ENCODE data around the gene KIF1C. TPM values are rescaled to one million over a fixed set of nuclear protein-coding genes. Genes with fewer than 3 reads are reported as not detected.

The KIF1C gene
- total RNA-seq, 1 experiment from 2014 or later: 85.6 TPM

DNA sequence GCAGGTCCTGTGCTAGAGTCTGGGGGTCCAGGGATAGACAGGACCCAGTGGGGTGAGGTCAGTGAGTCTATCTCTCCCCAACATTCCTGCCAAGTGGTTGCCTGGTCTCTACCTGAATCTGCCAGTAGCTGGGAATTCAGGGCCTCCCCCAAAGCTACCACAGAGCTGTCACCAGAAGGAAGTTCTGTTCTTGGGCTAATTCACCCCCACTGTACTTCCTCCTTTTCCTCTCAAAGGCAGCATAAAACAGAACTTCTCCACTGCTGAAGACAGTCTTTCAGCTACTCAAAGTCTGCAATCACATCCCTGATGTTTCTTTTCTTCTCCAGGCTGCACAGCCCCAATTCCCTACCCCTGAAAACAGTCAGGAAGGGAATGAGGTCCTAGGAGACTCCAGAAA lies 19.0 kb upstream of the KIF1C start:
- Histone ChIP-seq H3K79me2 (ENCODE audit: insufficient read depth, low read length) (no peaks in the 10 kb centered on the region), H3K4me1 (ENCODE audit: insufficient read depth, low read length) (peaks cover 4% of the 10 kb centered on the region; the same call in 1 of the 2 replicates), H2BK20ac (ENCODE audit: low read depth, low read length, poor library complexity, severe bottlenecking) (no peak overlapping the region), H3K14ac (ENCODE audit: insufficient read depth, low read length) (no peak overlapping the region), H3T11ph (ENCODE audit: low read length) (no peak overlapping the region), H3K56ac (ENCODE audit: insufficient read length, low read depth, low read length) (no peak overlapping the region), H4K91ac (ENCODE audit: insufficient read length, low read depth, low read length) (no peak overlapping the region), H3K23me2 (ENCODE audit: insufficient read length, low read depth, low read length, poor library complexity, severe bottlenecking) (no peaks in the 10 kb centered on the region), H2BK120ac (ENCODE audit: low read depth, low read length, poor library complexity, severe bottlenecking) (no peak overlapping the region), H3K27me3 (ENCODE audit: insufficient read depth, low read length) (peaks cover 23% of the 10 kb centered on the region; the same call in 1 of the 2 replicates), H2BK12ac (ENCODE audit: insufficient read length, low read depth, low read length) (no peak overlapping the region), H4K8ac (replicated peaks; ENCODE audit: insufficient read length, low read depth, low read length) (no peak overlapping the region), H3K18ac (ENCODE audit: insufficient read length, low read depth, low read length) (no peak overlapping the region), H4K20me1 (ENCODE audit: control insufficient read depth, insufficient read depth, insufficient read length) (no peaks in the 10 kb centered on the region), H2BK5ac (ENCODE audit: insufficient read length, low read length) (no peak overlapping the region), H3K79me1 (ENCODE audit: insufficient read depth, low read depth, low read length, poor library complexity, severe bottlenecking) (no peaks in the 10 kb centered on the region), H3K23ac (ENCODE audit: insufficient read length, low read depth, low read length) (no peak overlapping the region), H3K4me2 (ENCODE audit: insufficient read depth, insufficient read length, low read length) (no peak overlapping the region), H3K4ac (ENCODE audit: low read depth, low read length) (no peak overlapping the region), H3K9me3 (ENCODE audit: control insufficient read depth, low read depth, low read length) (no peaks in the 10 kb centered on the region), H2AFZ (ENCODE audit: low read length) (no peak overlapping the region), H4K5ac (ENCODE audit: insufficient read length, low read depth, low read length) (no peak overlapping the region), H3K27ac (ENCODE audit: insufficient read length, low read depth, low read length) (no peak overlapping the region), H3K9ac (ENCODE audit: extremely low read depth, insufficient read length, low read length) (no peak overlapping the region), H2BK15ac (ENCODE audit: low read depth, low read length) (no peak overlapping the region), H2AK5ac (ENCODE audit: insufficient read length, low read length) (no peak overlapping the region)
- Mint-ChIP-seq H3K27me3 (ENCODE audit: low read depth) (peaks cover 81% of the 10 kb centered on the region), H3K4me1 (peaks cover 9 to 12% of the 10 kb centered on the region in 2 experiments), H3K27ac (no peak overlapping the region), H3K9me3 (no peaks in the 10 kb centered on the region), H3K36me3 (ENCODE audit: insufficient read depth in 1 of 3, low read depth in 3 of 3) (peaks cover 0 to 35% (median 7%) of the 10 kb centered on the region in 3 experiments; a peak in 3 of 7 replicates), H3K4me3 (no peak overlapping the region)
- TF ChIP-seq, protein P1, sequence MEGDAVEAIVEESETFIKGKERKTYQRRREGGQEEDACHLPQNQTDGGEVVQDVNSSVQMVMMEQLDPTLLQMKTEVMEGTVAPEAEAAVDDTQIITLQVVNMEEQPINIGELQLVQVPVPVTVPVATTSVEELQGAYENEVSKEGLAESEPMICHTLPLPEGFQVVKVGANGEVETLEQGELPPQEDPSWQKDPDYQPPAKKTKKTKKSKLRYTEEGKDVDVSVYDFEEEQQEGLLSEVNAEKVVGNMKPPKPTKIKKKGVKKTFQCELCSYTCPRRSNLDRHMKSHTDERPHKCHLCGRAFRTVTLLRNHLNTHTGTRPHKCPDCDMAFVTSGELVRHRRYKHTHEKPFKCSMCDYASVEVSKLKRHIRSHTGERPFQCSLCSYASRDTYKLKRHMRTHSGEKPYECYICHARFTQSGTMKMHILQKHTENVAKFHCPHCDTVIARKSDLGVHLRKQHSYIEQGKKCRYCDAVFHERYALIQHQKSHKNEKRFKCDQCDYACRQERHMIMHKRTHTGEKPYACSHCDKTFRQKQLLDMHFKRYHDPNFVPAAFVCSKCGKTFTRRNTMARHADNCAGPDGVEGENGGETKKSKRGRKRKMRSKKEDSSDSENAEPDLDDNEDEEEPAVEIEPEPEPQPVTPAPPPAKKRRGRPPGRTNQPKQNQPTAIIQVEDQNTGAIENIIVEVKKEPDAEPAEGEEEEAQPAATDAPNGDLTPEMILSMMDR (conservative IDR thresholded peaks at IDR 0.05): no peak
- DNase-seq: no peak

All from H9 (cell line).